ENCODE measurements around the gene PPP1CC. TPM values are rescaled to one million over a fixed set of nuclear protein-coding genes. Genes with fewer than 3 reads are reported as not detected.
"Not testable (repeated sequence)": the region's sequence is repeated elsewhere in the genome, so short reads cannot be mapped to it uniquely, and the experiment has no call there.

PPP1CC gene
- total RNA-seq, 1 donor from 2014 or later: 137 TPM

GRCh38 chr12:110725267-110725666 is 17.4 kb downstream of the PPP1CC start:
- no peak for TF ChIP-seq CTCF (IDR thresholded peaks at IDR 0.05; ENCODE audit: partially characterized antibody, unreplicated experiment)
- Mint-ChIP-seq H3K27me3 (ENCODE audit: unreplicated experiment) (peaks cover 2% of the 10 kb centered on the region), H3K27ac (ENCODE audit: unreplicated experiment) (no peak overlapping the region), H3K36me3 (ENCODE audit: unreplicated experiment) (peaks cover 4% of the 10 kb centered on the region), H3K9me3 (ENCODE audit: unreplicated experiment) (no peaks in the 10 kb centered on the region), H3K4me1 (ENCODE audit: low read depth, unreplicated experiment) (peaks cover 2% of the 10 kb centered on the region), H3K4me3 (ENCODE audit: unreplicated experiment) (no peak overlapping the region)
- no peak for DNase-seq

GRCh38 chr12:110722892-110723291 is 19.8 kb downstream of the PPP1CC start:
- H3K36me3 Mint-ChIP-seq (ENCODE audit: unreplicated experiment); H3K9me3 Mint-ChIP-seq (ENCODE audit: unreplicated experiment); H3K27ac Mint-ChIP-seq (ENCODE audit: unreplicated experiment): not testable (repeated sequence)

GRCh38 chr12:110721570-110721969 is 21.1 kb downstream of the PPP1CC start:
- H3K36me3 Mint-ChIP-seq (ENCODE audit: unreplicated experiment): peaks cover 4% of the 10 kb centered on the region
- TF ChIP-seq CTCF (IDR thresholded peaks at IDR 0.05; ENCODE audit: partially characterized antibody, unreplicated experiment): no peak
- H3K27me3 Mint-ChIP-seq (ENCODE audit: unreplicated experiment): peaks cover 3% of the 10 kb centered on the region
- no peak for DNase-seq
- no peak overlapping the region for H3K27ac Mint-ChIP-seq (ENCODE audit: unreplicated experiment)
- no peaks in the 10 kb centered on the region for H3K9me3 Mint-ChIP-seq (ENCODE audit: unreplicated experiment)
- H3K4me1 Mint-ChIP-seq (ENCODE audit: low read depth, unreplicated experiment): peaks cover 2% of the 10 kb centered on the region
- H3K4me3 Mint-ChIP-seq (ENCODE audit: unreplicated experiment): no peak overlapping the region

More at GRCh38 chr12:110722892-110723291, 19.8 kb downstream of the PPP1CC start:
- not testable (repeated sequence) for DNase-seq; H3K27me3 Mint-ChIP-seq (ENCODE audit: unreplicated experiment); H3K4me3 Mint-ChIP-seq (ENCODE audit: unreplicated experiment); H3K4me1 Mint-ChIP-seq (ENCODE audit: low read depth, unreplicated experiment)

- Mint-ChIP-seq H3K27ac (ENCODE audit: unreplicated experiment) (no peak overlapping the region), H3K9me3 (ENCODE audit: unreplicated experiment) (no peaks in the 10 kb centered on the region), H3K36me3 (ENCODE audit: unreplicated experiment) (no peaks in the 10 kb centered on the region), H3K27me3 (ENCODE audit: unreplicated experiment) (peaks cover 3% of the 10 kb centered on the region), H3K4me3 (ENCODE audit: unreplicated experiment) (no peak overlapping the region), H3K4me1 (ENCODE audit: low read depth, unreplicated experiment) (no peaks in the 10 kb centered on the region)
- DNase-seq: no peak
- TF ChIP-seq CTCF (IDR thresholded peaks at IDR 0.05; ENCODE audit: partially characterized antibody, unreplicated experiment): no peak
Observed at GRCh38 chr12:110720516-110720915, 22.2 kb downstream of the PPP1CC start.

GRCh38 chr12:110718222-110718908 is 24.3 kb downstream of the PPP1CC start:
- DNase-seq: no peak
- TF ChIP-seq CTCF (IDR thresholded peaks at IDR 0.05; ENCODE audit: partially characterized antibody, unreplicated experiment): no peak
- Mint-ChIP-seq H3K4me1 (ENCODE audit: low read depth, unreplicated experiment) (no peaks in the 10 kb centered on the region), H3K27ac (ENCODE audit: unreplicated experiment) (no peak overlapping the region), H3K9me3 (ENCODE audit: unreplicated experiment) (no peaks in the 10 kb centered on the region), H3K27me3 (ENCODE audit: unreplicated experiment) (peaks cover 3% of the 10 kb centered on the region), H3K36me3 (ENCODE audit: unreplicated experiment) (no peaks in the 10 kb centered on the region), H3K4me3 (ENCODE audit: unreplicated experiment) (no peak overlapping the region)
